OCI-LY1 (cell line): ENCODE results near the gene RASGRF2.

Source experiments
- H2AFZ ChIP-seq: fragments of 200-600 bp; sonication (generic), shearing (Covaris generic); 2 replicates; pipeline ENCODE4 v1.6.0; 2014; ENCODE audit warnings: antibody characterized with exemption, mild to moderate bottlenecking, low read length
- H3F3A ChIP-seq: fragments of 200-600 bp; sonication (generic), shearing (Covaris generic); 2 replicates; pipeline ENCODE4 v1.6.0; 2014; ENCODE audit warnings: mild to moderate bottlenecking, antibody characterized with exemption, low read length, moderate library complexity; ENCODE audit not compliant: insufficient read depth
- H3K27ac ChIP-seq: fragments of 200-600 bp; sonication (generic); 2 replicates; pipeline ENCODE4 v1.5.1; 2014; ENCODE audit warnings: low read length, mixed run types, mild to moderate bottlenecking, low read depth; ENCODE audit not compliant: poor library complexity, severe bottlenecking
- H3K27me3 ChIP-seq: fragments of 200-600 bp; sonication (generic); 2 replicates; pipeline ENCODE4 v1.6.0; 2014; ENCODE audit warnings: antibody characterized with exemption, mild to moderate bottlenecking, low read length, moderate library complexity; ENCODE audit not compliant: insufficient read depth
- H3K36me3 ChIP-seq: fragments of 200-600 bp; sonication (generic); 2 replicates; pipeline ENCODE4 v1.6.1; 2014; ENCODE audit warnings: mild to moderate bottlenecking, antibody characterized with exemption, low read length, moderate library complexity, mixed read lengths; ENCODE audit not compliant: insufficient read depth
- H3K4me1 ChIP-seq: fragments of 200-600 bp; sonication (generic); 2 replicates; pipeline ENCODE4 v1.5.1; 2014; ENCODE audit warnings: mild to moderate bottlenecking, low read length, moderate library complexity; ENCODE audit not compliant: insufficient read depth, severe bottlenecking
- H3K4me2 ChIP-seq: fragments of 200-600 bp; sonication (generic), shearing (Covaris generic); 2 replicates; pipeline ENCODE4 v1.6.1; 2014; ENCODE audit warnings: low read length
- H3K4me3 ChIP-seq: fragments of 200-600 bp; sonication (generic); 2 replicates; pipeline ENCODE4 v1.5.1; 2014; ENCODE audit warnings: low read length, low read depth, mild to moderate bottlenecking, mixed read lengths; ENCODE audit not compliant: poor library complexity, severe bottlenecking
- H3K79me2 ChIP-seq: fragments of 200-600 bp; shearing (Covaris generic); 2 replicates; pipeline ENCODE4 v1.6.1; 2016; ENCODE audit warnings: mixed run types, low read length, mixed read lengths; ENCODE audit not compliant: insufficient read depth
- H3K9ac ChIP-seq: fragments of 200-600 bp; sonication (generic), shearing (Covaris generic); 2 replicates; pipeline ENCODE4 v1.6.1; 2014; ENCODE audit warnings: mild to moderate bottlenecking, low read length, mixed read lengths
- H3K9me2 ChIP-seq: fragments of 200-600 bp; sonication (generic), shearing (Covaris generic); 2 replicates; pipeline ENCODE4 v1.6.1; 2014; ENCODE audit warnings: low read depth, mild to moderate bottlenecking, low read length, mixed read lengths
- H3K9me3 ChIP-seq: fragments of 200-600 bp; shearing (Covaris generic); 2 replicates; pipeline ENCODE4 v1.6.1; 2014; ENCODE audit warnings: low read length, mixed read lengths
- H4K20me1 ChIP-seq: fragments of 200-600 bp; sonication (generic), shearing (Covaris generic); 2 replicates; pipeline ENCODE4 v1.6.0; 2016; ENCODE audit warnings: mild to moderate bottlenecking, low read length; ENCODE audit not compliant: insufficient read depth
- CTCF ChIP-seq: fragments of 200-600 bp; sonication (generic), shearing (Covaris generic); IDR thresholded peaks from 2 replicates; pipeline ENCODE4 v1.5.1; 2017; ENCODE audit warnings: mild to moderate bottlenecking, antibody characterized with exemption, low read length, moderate library complexity, mixed read lengths
- EZH2 ChIP-seq: fragments of 200-600 bp; sonication (generic), shearing (Covaris generic); IDR thresholded peaks from 2 replicates; pipeline ENCODE4 v1.8.0; 2017; ENCODE audit warnings: borderline replicate concordance, mixed run types, mild to moderate bottlenecking, antibody characterized with exemption, low read length, moderate library complexity, mixed read lengths

The RASGRF2 gene

DNA sequence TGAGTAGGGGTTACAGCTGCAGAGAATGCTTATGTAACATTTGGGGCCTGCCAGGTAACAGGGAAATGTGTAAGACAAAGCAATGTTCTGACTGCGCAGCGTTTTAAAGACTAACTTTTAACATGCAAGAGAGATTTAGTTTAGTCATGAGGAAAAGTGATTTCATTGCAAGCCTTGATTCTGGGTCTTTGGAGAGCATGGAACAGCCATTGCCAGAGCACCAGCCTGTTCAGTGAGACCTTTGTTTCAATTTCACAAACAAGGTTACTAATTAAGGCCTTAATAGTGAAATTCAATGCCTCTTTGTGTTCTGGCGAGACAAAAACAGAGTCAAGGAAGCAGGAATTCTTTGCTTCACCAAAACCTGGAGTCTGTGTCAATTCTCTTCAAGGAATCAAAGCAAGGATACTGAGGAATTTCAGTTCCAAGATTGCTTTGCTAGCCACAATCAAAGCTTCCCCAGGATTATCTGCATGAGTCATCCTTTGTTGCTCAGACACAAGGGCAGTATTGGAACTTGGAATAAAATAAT lies 287.3 kb downstream of the RASGRF2 start:
- Histone ChIP-seq H3K9me3 (peaks cover 2% of the 10 kb centered on the region; the same call in 1 of the 2 replicates), H3K27ac (no peak overlapping the region), H3K36me3 (peaks cover 8% of the 10 kb centered on the region), H2AFZ (no peak overlapping the region), H3K4me3 (no peak overlapping the region), H3K79me2 (no peaks in the 10 kb centered on the region), H3F3A (no peaks in the 10 kb centered on the region), H3K4me2 (no peak overlapping the region), H3K4me1 (no peaks in the 10 kb centered on the region), H3K9ac (no peak overlapping the region), H3K27me3 (no peaks in the 10 kb centered on the region), H4K20me1 (no peaks in the 10 kb centered on the region), H3K9me2 (no peaks in the 10 kb centered on the region)
- no peak for TF ChIP-seq EZH2

- H3K79me2 ChIP-seq, result no peaks in the 10 kb centered on the region
- no peak for TF ChIP-seq EZH2
- TF ChIP-seq CTCF, result no peak
- H3K4me1 ChIP-seq, result no peaks in the 10 kb centered on the region
- H2AFZ ChIP-seq, result no peak overlapping the region
- H3K9me2 ChIP-seq, result no peaks in the 10 kb centered on the region
- no peak overlapping the region for H3K27ac ChIP-seq
- no peaks in the 10 kb centered on the region for H3F3A ChIP-seq
- no peak overlapping the region for H3K9ac ChIP-seq
- H3K4me3 ChIP-seq, result no peak overlapping the region
- H4K20me1 ChIP-seq, result no peaks in the 10 kb centered on the region
- H3K36me3 ChIP-seq, result peaks cover 8% of the 10 kb centered on the region
- H3K4me2 ChIP-seq, result no peak overlapping the region
- no peaks in the 10 kb centered on the region for H3K27me3 ChIP-seq
- peaks cover 2% of the 10 kb centered on the region; the same call in 1 of the 2 replicates for H3K9me3 ChIP-seq
Observed at GRCh38 chr5:81249240-81249639, 289.1 kb downstream of the RASGRF2 start.

DNA sequence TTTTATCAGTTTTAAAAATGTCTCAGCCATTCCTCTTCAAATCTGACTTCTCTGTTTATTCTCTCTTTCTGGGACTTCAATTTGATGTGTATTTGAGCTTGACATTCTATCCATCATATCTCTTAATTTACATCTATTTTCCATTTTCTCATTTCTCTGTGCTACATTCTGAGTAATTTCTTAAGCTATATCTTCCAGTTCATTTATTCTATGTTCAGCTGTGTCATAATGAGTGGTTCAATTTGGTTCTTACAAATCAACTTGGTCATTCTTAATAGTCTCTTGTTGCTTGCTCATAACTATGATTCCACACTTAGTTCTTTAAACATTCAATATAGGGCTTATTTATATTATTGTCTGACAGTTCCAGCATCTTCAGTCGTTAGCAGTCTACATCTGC lies 289.8 kb downstream of the RASGRF2 start:
- Histone ChIP-seq H3K9ac (no peak overlapping the region), H3K9me2 (no peaks in the 10 kb centered on the region), H3K27ac (no peak overlapping the region), H3K27me3 (no peaks in the 10 kb centered on the region), H3K4me1 (no peaks in the 10 kb centered on the region), H3K4me2 (no peak overlapping the region), H3F3A (no peaks in the 10 kb centered on the region), H4K20me1 (no peaks in the 10 kb centered on the region), H3K36me3 (peaks cover 8% of the 10 kb centered on the region), H2AFZ (no peak overlapping the region), H3K79me2 (no peaks in the 10 kb centered on the region), H3K9me3 (peaks cover 2% of the 10 kb centered on the region; the same call in 1 of the 2 replicates), H3K4me3 (no peak overlapping the region)
- no peak for TF ChIP-seq EZH2
- TF ChIP-seq CTCF, result no peak

DNA sequence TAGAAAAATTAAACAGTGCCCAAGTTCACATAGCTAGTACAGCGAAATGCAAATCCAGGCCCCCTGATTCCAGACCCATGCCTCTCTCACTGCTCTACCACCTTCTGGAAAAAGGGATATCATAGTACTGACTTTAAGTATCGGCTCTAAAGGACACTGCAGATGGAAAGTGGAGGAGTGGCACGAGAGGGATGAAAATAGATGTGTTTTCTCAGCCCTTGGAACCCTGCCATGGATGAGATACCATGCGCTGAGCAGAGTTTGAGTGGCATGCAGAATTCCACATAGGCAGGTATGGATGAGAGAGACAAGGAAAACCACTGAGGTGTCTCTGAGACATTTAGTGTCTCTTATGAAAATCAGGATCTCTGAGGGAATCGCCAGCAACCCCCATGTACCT lies 291.8 kb downstream of the RASGRF2 start:
- Histone ChIP-seq H3K36me3 (peaks cover 8% of the 10 kb centered on the region), H3K9ac (no peak overlapping the region), H3K27ac (no peak overlapping the region), H2AFZ (no peak overlapping the region), H3K4me2 (no peak overlapping the region), H3K27me3 (no peaks in the 10 kb centered on the region), H4K20me1 (no peaks in the 10 kb centered on the region), H3K79me2 (no peaks in the 10 kb centered on the region), H3F3A (no peaks in the 10 kb centered on the region), H3K9me2 (no peaks in the 10 kb centered on the region), H3K4me3 (no peak overlapping the region), H3K4me1 (no peaks in the 10 kb centered on the region), H3K9me3 (peaks cover 2% of the 10 kb centered on the region; the same call in 1 of the 2 replicates)
- TF ChIP-seq CTCF (no peak), EZH2 (no peak)
